BE2C (cell line): ENCODE results near the gene WSB1.

Source experiments
- DNase-seq: peaks from one replicate; pipeline ENCODE4 v3.0.0-alpha.2; 2020
- H3K27me3 ChIP-seq: fragments of 250-450 bp; sonication (Bioruptor Pico); 2 replicates; pipeline ENCODE4 v1.5.1; 2020; ENCODE audit warnings: mild to moderate bottlenecking
- H3K36me3 ChIP-seq: fragments of 250-450 bp; sonication (Bioruptor Pico); 2 replicates; pipeline ENCODE4 v1.5.1; 2020; ENCODE audit warnings: mild to moderate bottlenecking
- H3K4me1 ChIP-seq: fragments of 250-450 bp; sonication (Bioruptor Pico); 2 replicates; pipeline ENCODE4 v1.5.1; 2020
- H3K4me3 ChIP-seq: 2 replicates; pipeline ENCODE4 v1.5.1; 2011; ENCODE audit warnings: low read depth, low read length
- H3K9me3 ChIP-seq: fragments of 250-450 bp; sonication (Bioruptor Pico); 2 replicates; pipeline ENCODE4 v1.5.1; 2020
- TF ChIP-seq, protein P1 (sequence below): IDR thresholded peaks from 2 replicates; pipeline ENCODE4 v1.5.1; 2012; ENCODE audit warnings: mild to moderate bottlenecking, low read depth, low read length

WSB1 gene

DNA sequence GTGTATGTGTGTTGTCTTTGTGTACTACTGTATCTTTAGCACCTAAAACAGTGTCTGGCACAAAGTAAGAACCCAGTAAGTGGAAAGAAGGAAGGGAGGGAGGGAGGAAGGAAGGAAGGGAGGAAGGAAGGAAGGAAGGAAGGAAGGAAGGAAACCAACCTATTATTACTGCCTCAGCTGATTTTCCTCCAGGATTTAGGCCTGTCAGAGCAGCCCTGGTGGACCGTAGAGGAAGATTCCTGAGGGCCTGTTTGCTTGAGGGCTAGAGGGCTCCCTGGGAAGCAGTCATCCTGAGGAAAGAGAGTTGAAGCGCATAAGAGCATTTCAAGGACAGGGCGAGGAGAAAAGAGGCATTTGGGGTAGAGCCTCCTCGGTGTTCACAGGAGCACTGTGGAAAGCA lies 61.5 kb downstream of the WSB1 start:
- H3K4me3 ChIP-seq, result no peak overlapping the region
- H3K9me3 ChIP-seq, result no peaks in the 10 kb centered on the region
- H3K27me3 ChIP-seq, result no peaks in the 10 kb centered on the region
- TF ChIP-seq, protein P1, sequence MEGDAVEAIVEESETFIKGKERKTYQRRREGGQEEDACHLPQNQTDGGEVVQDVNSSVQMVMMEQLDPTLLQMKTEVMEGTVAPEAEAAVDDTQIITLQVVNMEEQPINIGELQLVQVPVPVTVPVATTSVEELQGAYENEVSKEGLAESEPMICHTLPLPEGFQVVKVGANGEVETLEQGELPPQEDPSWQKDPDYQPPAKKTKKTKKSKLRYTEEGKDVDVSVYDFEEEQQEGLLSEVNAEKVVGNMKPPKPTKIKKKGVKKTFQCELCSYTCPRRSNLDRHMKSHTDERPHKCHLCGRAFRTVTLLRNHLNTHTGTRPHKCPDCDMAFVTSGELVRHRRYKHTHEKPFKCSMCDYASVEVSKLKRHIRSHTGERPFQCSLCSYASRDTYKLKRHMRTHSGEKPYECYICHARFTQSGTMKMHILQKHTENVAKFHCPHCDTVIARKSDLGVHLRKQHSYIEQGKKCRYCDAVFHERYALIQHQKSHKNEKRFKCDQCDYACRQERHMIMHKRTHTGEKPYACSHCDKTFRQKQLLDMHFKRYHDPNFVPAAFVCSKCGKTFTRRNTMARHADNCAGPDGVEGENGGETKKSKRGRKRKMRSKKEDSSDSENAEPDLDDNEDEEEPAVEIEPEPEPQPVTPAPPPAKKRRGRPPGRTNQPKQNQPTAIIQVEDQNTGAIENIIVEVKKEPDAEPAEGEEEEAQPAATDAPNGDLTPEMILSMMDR, result no peak
- no peak for DNase-seq
- H3K36me3 ChIP-seq, result no peaks in the 10 kb centered on the region
- no peaks in the 10 kb centered on the region for H3K4me1 ChIP-seq

GRCh38 chr17:27356091-27356705 lies 62.3 kb downstream of the WSB1 start:
- TF ChIP-seq, protein P1, result no peak
- no peak overlapping the region for H3K4me3 ChIP-seq
- H3K36me3 ChIP-seq, result no peaks in the 10 kb centered on the region
- no peaks in the 10 kb centered on the region for H3K4me1 ChIP-seq
- DNase-seq, result no peak
- no peaks in the 10 kb centered on the region for H3K9me3 ChIP-seq
- no peaks in the 10 kb centered on the region for H3K27me3 ChIP-seq

DNA sequence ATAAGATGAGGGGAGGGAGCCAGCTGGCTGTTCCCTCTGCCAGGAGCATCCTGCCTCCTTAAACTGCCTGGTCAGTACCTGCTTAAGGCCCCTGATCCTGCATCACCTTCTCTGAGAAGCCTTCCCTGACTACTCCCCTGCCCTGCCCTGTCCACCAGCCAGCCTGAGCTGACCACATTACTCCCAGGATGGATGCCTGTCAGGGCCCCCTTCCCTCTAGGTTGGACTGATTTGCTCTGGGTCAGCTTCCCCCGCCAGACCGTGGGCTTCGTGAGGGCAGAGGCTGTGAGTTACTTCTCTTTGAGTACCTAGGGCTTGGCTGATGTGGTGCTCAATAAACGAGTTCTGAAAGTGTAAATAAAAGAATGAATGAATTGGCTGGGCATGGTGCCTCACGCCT lies 63.3 kb downstream of the WSB1 start:
- DNase-seq, result no peak
- TF ChIP-seq, protein P1, result no peak
- H3K9me3 ChIP-seq, result no peaks in the 10 kb centered on the region
- no peaks in the 10 kb centered on the region for H3K4me1 ChIP-seq
- no peaks in the 10 kb centered on the region for H3K36me3 ChIP-seq
- no peaks in the 10 kb centered on the region for H3K27me3 ChIP-seq
- H3K4me3 ChIP-seq, result no peak overlapping the region

DNA sequence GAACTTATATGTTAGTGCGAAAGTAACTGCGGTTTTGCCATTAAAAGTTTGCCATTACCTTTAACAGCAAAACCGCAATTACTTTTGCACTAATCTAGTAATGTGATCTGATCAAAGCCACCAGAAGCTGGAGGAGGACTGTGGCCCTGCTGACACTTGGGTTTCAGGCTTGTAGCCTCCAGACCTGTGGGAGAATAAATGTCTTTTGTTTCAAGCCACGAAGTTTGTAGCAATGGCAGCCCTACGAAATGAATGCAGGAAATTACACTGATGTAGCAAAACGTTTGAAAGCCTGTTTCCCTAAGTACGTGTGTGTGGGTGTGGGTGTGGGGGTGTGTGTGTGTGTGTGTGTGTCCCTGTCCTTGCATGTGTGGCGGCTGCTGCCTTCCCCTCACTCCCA lies 66.6 kb downstream of the WSB1 start:
- no peaks in the 10 kb centered on the region for H3K27me3 ChIP-seq
- H3K9me3 ChIP-seq, result no peaks in the 10 kb centered on the region
- no peaks in the 10 kb centered on the region for H3K4me1 ChIP-seq
- TF ChIP-seq, protein P1, result no peak
- DNase-seq, result no peak
- H3K36me3 ChIP-seq, result no peaks in the 10 kb centered on the region
- no peak overlapping the region for H3K4me3 ChIP-seq

DNA sequence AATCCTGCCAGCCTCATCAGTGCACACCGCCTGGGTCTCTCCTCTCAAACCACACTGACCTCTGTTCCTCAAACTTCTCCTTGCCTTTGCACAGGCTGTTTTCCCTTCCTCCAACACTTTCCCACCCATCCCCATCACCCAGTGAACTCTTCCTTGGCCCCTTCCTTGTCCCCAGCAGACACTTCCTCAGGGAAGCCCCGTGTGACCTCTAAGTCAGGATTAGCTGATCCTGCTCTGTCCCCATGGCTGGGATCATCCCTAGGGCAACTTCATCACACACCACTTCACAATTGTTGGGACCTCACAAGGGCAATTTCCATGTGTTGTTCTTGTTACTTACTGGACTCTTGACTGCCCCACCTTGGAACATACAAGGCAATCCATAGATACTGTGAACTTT lies 67.8 kb downstream of the WSB1 start:
- DNase-seq, result no peak
- H3K27me3 ChIP-seq, result no peaks in the 10 kb centered on the region
- no peaks in the 10 kb centered on the region for H3K9me3 ChIP-seq
- TF ChIP-seq, protein P1, result no peak
- H3K36me3 ChIP-seq, result no peaks in the 10 kb centered on the region
- H3K4me3 ChIP-seq, result no peak overlapping the region
- H3K4me1 ChIP-seq, result no peaks in the 10 kb centered on the region

DNA sequence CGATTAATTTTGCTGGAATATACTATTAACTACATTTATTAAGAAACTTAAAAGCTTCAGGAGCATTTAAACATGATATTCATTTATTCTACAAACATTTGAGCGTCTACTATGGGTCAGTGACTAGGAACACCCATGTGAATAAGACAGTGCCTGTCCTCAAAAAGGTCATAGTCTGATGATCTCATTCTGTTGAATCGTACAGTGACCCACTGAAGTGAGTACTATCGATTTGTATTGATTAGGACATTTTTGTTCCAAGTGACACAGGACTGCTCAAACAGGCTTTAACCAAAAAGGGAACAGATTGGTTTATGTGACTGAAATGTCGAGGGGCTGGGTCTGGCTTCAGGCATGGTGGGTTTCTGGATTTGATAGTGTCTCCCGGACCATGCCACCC lies 68.6 kb downstream of the WSB1 start:
- no peaks in the 10 kb centered on the region for H3K9me3 ChIP-seq
- TF ChIP-seq, protein P1, result no peak
- no peaks in the 10 kb centered on the region for H3K36me3 ChIP-seq
- H3K4me1 ChIP-seq, result no peaks in the 10 kb centered on the region
- no peaks in the 10 kb centered on the region for H3K27me3 ChIP-seq
- H3K4me3 ChIP-seq, result no peak overlapping the region
- no peak for DNase-seq
